D721Med (cell line): ENCODE data around the gene CREB3L4.

Experiments
- DNase-seq: peaks from one replicate; pipeline ENCODE4 v3.0.0; 2011; ENCODE audit warnings: low spot score; ENCODE audit not compliant: insufficient read length
- FAIRE-seq: peaks from 2 replicates; lab custom pipeline; 2011; peaks lifted over from hg19 to GRCh38; lab: Jason Lieb, UNC
- TF ChIP-seq, protein P1 (sequence below): IDR thresholded peaks from 2 replicates; pipeline ENCODE4 v1.5.1; 2012; ENCODE audit warnings: mild to moderate bottlenecking, control low read depth; ENCODE audit not compliant: insufficient read depth; ENCODE audit errors: missing control alignments

The CREB3L4 gene

DNA sequence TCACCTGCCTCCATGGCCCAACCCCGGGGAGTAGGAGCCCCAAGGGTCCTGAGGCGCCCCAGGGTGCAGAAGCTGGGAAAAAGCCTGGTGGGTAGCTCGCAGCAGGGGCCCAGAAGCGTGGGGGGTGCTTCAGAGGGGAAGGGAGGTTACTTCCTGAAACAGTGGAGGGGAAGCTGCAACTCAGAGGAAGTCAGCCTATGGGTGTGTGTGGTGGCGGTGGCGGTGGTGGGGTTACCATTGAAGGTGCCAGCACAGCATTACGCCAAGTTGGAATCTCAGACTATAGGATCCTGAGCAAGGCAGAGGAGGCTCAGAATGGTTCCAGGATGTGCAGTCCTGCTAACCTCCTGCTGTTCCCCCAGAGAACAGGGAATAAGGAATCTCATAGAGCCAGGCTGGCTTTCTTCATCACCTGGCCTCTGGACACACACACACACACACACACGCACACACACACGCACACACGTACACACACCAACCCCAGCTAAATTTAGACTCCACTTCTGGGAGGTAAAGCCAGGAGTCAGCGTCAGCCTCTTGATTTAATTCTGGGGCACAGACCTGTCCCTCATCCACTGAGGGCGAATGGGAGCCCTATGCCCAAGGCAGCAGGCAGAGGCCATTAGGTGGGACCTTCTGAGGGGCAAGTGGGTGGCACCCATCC, 22.4 kb upstream of the CREB3L4 start:
- FAIRE-seq, result no peak
- DNase-seq, result no peak
- TF ChIP-seq, protein P1, sequence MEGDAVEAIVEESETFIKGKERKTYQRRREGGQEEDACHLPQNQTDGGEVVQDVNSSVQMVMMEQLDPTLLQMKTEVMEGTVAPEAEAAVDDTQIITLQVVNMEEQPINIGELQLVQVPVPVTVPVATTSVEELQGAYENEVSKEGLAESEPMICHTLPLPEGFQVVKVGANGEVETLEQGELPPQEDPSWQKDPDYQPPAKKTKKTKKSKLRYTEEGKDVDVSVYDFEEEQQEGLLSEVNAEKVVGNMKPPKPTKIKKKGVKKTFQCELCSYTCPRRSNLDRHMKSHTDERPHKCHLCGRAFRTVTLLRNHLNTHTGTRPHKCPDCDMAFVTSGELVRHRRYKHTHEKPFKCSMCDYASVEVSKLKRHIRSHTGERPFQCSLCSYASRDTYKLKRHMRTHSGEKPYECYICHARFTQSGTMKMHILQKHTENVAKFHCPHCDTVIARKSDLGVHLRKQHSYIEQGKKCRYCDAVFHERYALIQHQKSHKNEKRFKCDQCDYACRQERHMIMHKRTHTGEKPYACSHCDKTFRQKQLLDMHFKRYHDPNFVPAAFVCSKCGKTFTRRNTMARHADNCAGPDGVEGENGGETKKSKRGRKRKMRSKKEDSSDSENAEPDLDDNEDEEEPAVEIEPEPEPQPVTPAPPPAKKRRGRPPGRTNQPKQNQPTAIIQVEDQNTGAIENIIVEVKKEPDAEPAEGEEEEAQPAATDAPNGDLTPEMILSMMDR, result no peak

DNA sequence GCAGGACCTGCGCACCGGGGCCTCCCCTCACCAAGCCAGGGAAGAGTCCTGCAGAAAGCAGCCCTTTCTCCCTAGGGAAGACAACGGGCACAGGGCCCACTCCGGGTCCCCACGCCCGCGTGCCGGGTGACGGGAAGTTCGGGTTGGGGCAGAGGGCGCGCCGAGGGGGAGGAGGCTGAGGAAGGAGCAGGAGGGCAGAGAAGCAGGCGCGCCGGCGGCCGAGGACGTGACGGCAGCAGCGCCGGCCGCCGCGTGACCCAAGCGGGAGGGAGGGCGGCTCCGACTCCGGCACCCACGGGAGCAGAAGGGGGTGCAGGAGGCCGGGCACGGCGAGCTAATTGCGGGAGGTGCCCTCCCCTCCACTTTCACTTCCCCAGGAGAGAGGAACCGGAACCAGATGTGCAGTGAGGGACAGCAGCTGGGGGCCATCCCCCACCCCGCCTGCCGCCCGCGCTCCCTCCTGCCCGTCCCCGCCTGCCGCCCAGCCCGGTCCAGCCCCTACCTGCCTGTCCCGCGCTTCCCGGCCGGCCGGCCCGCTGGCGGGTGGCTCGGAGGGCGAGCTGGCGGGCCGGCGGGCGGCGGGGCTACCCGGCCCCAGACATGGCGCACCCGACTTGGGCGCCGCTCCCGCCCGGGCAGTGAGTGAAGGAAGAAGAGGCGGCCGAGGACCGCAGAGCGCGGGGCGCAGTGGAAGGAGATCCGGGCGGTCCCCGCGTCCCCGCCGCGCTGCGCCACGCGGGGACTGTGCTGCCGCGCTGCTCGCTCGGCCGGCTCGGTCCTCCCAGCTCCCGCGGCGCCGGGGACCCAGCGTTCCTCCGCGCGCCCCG, 21.7 kb upstream of the CREB3L4 start:
- TF ChIP-seq, protein P1, result no peak
- DNase-seq, result peak; percentile 63
- no peak for FAIRE-seq

DNA sequence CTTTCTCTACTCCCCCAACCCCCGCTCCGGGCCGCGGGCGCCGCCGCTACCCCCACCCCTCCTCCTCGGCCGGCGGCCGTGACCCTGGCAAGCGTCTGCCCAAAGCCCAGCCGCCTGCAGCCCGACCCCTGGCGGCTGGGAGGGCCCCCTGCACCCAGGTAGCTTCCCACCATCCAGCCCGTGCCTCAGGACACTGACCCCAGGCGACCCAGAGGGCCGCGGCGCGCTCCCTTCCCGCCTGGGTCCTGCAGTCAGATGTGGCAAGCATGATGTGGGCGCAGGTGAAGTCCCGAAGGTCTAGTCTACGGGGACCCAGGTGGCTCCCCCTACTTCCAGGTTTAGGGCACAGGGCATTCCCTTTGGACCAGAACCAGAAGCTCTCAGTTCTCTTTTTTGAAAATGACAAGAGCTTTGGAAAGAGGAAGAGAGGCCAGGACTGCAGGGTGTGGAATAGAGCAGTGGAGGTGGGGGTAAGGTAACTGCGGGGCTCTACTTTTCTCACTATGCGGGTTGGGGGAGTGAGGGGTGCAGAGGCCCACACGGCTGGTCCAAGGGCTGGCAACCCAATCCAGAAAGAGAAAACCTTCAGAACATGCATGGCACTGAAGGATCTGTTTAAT, 21.0 kb upstream of the CREB3L4 start, which contains the start of gene DENND4B:
Gene DENND4B (minus strand): TSS at position 97 of the 620 bp plus-strand sequence. CDS start 2,344 bp downstream, outside the sequence.
- TF ChIP-seq, protein P1, result peak; percentile 83
- FAIRE-seq (no peak), DNase-seq (peak; percentile 100)

DNA sequence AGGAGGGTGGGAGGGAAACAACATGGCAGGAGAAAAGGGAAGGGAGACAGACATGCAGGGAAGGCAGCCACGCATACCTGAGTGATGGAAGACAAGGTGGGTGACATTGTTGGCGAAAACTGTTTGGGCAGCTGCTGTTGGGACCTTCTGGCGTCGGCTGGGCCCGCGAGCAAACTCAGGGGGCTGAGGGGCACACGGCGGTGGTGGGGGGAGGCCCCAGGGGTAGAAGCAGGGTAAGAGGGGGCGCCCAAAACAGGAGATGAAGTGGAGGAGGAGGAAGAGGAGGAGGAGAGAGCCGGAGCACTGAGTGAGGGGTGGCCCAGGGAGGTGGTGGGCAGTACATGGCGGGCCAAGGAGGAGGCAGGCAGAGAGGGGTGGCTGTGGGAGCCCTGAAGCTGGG, 16.5 kb upstream of the CREB3L4 start:
- TF ChIP-seq, protein P1, result no peak
- FAIRE-seq (no peak), DNase-seq (no peak)

DNA sequence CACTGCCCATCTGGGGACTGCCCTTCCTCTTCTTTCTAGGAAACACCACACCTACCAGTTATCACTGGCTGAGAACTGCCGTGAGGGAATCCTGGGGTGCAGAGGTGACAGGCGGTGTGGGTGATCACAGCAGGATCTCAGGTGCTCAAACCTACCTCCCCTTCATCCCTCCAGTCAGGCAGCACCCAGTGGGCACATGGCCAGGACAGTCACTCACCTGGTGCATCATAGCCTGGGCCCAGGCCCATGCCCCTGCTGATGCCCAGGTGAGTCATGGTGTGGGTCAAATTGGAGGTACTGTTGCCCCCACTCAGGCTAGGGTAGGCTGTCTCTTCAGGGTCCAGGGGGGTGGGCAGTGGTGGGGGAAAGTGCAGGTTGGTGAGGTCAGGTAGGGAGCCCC, 15.9 kb upstream of the CREB3L4 start:
- TF ChIP-seq, protein P1, result no peak

DNA sequence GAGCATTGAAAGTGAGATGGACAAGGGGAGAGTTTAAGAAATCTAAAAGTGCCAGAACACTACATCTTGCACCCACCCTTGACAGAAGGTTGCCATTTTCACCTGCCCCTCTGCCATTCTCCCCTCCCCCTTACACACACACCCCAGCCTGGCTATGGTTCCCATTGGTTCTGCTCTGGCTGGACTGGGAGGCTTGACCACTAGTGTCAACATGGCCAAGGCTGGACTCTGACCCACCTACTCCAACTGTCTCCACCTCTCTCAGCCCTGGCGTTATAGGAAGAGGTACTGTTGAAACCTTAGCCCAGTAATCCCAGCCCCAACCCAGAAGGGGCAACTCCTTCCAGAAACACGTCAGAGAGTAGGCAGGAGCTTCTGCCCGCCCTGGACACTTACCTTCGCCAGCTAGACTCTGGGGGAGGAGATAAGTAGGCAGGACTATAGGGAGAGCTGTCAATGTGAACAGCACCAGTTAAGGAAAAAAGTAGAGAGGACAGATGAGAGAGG, 13.8 kb upstream of the CREB3L4 start:
- no peak for DNase-seq
- no peak for FAIRE-seq

More for the DNA sequence above, 15.9 kb upstream of the CREB3L4 start:
- FAIRE-seq (no peak), DNase-seq (no peak)

More for the DNA sequence above, 13.8 kb upstream of the CREB3L4 start:
- TF ChIP-seq, protein P1, result no peak
